Mesothelial cell of epicardium (in vitro differentiated cells): ENCODE data around the gene SH3RF2. TPM values are rescaled to one million over a fixed set of nuclear protein-coding genes. Genes with fewer than 3 reads are reported as not detected.

Source experiments
- DNase-seq, 2 experiments: peaks; one replicate each; pipeline ENCODE4 v3.0.0; 2021; ENCODE audit warnings: low spot score in 2 of 2; ENCODE audit not compliant: unreplicated experiment in 2 of 2
- H3K27ac Mint-ChIP-seq: 2 replicates; pipeline ENCODE4 v1.8.0; 2021; ENCODE audit warnings: mixed read lengths
- H3K27me3 Mint-ChIP-seq: 2 replicates; pipeline ENCODE4 v1.8.0; 2021; ENCODE audit warnings: low read depth, mixed read lengths
- H3K36me3 Mint-ChIP-seq: 2 replicates; pipeline ENCODE4 v1.8.0; 2021; ENCODE audit warnings: mixed read lengths
- H3K4me1 Mint-ChIP-seq: 2 replicates; pipeline ENCODE4 v1.8.0; 2021; ENCODE audit warnings: mixed read lengths
- H3K4me3 Mint-ChIP-seq: 2 replicates; pipeline ENCODE4 v1.8.0; 2021; ENCODE audit warnings: mild to moderate bottlenecking, moderate library complexity, mixed read lengths
- H3K9me3 Mint-ChIP-seq: 2 replicates; pipeline ENCODE4 v1.8.0; 2021; ENCODE audit warnings: mixed read lengths
- CTCF ChIP-seq: fragments of 200-600 bp; sonication (generic); IDR thresholded peaks from one replicate; pipeline ENCODE4 v1.5.0; 2021; ENCODE audit warnings: antibody characterized with exemption; ENCODE audit not compliant: unreplicated experiment
- total RNA-seq: library from RNA; stranded (reverse); gene quantifications from 3 replicates; pipeline ENCODE4 v1.2.1, GENCODE V29; 2021

Gene SH3RF2
- total RNA-seq, 1 donor from 2014 or later = 3.2 TPM

- no peak overlapping the region for H3K4me3 Mint-ChIP-seq
- H3K27me3 Mint-ChIP-seq = peaks cover 3% of the 10 kb centered on the region
- no peak for DNase-seq
- no peaks in the 10 kb centered on the region for H3K36me3 Mint-ChIP-seq
- TF ChIP-seq CTCF = no peak
- H3K27ac Mint-ChIP-seq = no peak overlapping the region
- no peaks in the 10 kb centered on the region for H3K4me1 Mint-ChIP-seq
- H3K9me3 Mint-ChIP-seq = peaks cover 30% of the 10 kb centered on the region
Measured at GRCh38 chr5:145898171-145898570, 38.2 kb upstream of the SH3RF2 start.

- Mint-ChIP-seq H3K27me3 (peaks cover 3% of the 10 kb centered on the region), H3K4me1 (no peaks in the 10 kb centered on the region)
- no peak for DNase-seq
Measured at GRCh38 chr5:145902421-145902820, 34.0 kb upstream of the SH3RF2 start.

DNA sequence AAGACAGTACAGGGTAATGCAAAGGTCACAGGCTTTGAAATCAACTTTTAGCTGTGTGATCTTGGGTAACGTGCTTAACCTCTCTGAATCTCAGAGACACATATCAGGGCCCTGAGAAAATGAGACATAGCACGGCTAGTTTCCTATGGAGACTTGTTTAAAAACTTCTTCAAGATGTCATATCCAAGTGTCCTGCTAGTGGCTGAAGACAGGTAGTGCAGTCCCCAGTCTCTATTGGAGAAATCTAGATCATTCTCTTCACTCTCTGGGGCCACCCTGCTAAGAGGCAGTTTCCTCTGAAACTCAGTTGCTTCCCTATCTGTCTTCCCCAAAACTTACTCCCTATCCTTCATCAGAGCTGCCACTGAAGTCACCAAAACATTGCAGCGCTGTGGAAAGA lies 33.3 kb upstream of the SH3RF2 start:
- no peak for DNase-seq
- Mint-ChIP-seq H3K4me1 (no peaks in the 10 kb centered on the region), H3K36me3 (no peaks in the 10 kb centered on the region), H3K4me3 (no peak overlapping the region), H3K27me3 (peaks cover 5% of the 10 kb centered on the region), H3K9me3 (peaks cover 23% of the 10 kb centered on the region), H3K27ac (no peak overlapping the region)
- no peak for TF ChIP-seq CTCF

More at GRCh38 chr5:145902421-145902820, 34.0 kb upstream of the SH3RF2 start:
- Mint-ChIP-seq H3K4me3 (no peak overlapping the region), H3K9me3 (peaks cover 24% of the 10 kb centered on the region), H3K27ac (no peak overlapping the region), H3K36me3 (no peaks in the 10 kb centered on the region)
- no peak for TF ChIP-seq CTCF

GRCh38 chr5:145903867-145904266 lies 32.5 kb upstream of the SH3RF2 start:
- no peak for DNase-seq
- no peaks in the 10 kb centered on the region for H3K36me3 Mint-ChIP-seq
- no peak overlapping the region for H3K27ac Mint-ChIP-seq
- TF ChIP-seq CTCF = no peak
- H3K27me3 Mint-ChIP-seq = peaks cover 7% of the 10 kb centered on the region
- peaks cover 16% of the 10 kb centered on the region for H3K9me3 Mint-ChIP-seq
- no peaks in the 10 kb centered on the region for H3K4me1 Mint-ChIP-seq
- no peak overlapping the region for H3K4me3 Mint-ChIP-seq

DNA sequence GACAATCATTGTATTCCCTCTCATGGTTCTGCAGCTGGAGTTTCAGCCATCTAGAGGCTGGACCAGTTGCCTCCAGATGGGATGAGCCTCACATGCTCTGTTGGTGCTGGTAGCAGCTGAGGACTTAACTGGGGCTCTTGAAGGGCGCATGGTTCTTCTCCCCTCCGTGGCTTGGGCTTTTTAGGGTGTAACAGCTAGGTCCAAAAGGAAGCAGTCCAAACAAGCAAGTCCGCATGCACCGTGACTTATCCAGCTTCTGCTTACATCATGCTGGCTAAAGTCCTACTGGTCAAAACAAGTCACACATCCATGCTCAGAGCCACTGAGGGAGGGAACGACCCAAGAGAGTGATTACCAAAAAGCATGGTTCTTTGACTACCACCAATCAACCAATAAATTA lies 31.6 kb upstream of the SH3RF2 start:
- no peak for DNase-seq
- Mint-ChIP-seq H3K27me3 (peaks cover 7% of the 10 kb centered on the region), H3K4me3 (no peak overlapping the region), H3K9me3 (peaks cover 7% of the 10 kb centered on the region), H3K4me1 (no peaks in the 10 kb centered on the region), H3K27ac (no peak overlapping the region), H3K36me3 (no peaks in the 10 kb centered on the region)
- TF ChIP-seq CTCF = no peak

GRCh38 chr5:145906401-145906800 lies 30.0 kb upstream of the SH3RF2 start:
- H3K4me1 Mint-ChIP-seq = no peaks in the 10 kb centered on the region
- no peaks in the 10 kb centered on the region for H3K9me3 Mint-ChIP-seq
- no peak for DNase-seq
- H3K36me3 Mint-ChIP-seq = no peaks in the 10 kb centered on the region
- H3K27me3 Mint-ChIP-seq = peaks cover 10% of the 10 kb centered on the region
- no peak overlapping the region for H3K27ac Mint-ChIP-seq
- no peak overlapping the region for H3K4me3 Mint-ChIP-seq
- no peak for TF ChIP-seq CTCF
